Prostate gland (tissue), 2 donors: ENCODE results near the gene SPOCK1. TPM values are rescaled to one million over a fixed set of nuclear protein-coding genes. Genes with fewer than 3 reads are reported as not detected.

Experiments used
- DNase-seq: peaks from one replicate; pipeline ENCODE4 v3.0.0-alpha.2; 2019; ENCODE audit warnings: low spot score
- H3K27ac ChIP-seq, 2 donors: fragments of 200-600 bp; sonication (generic); 2 replicates each; pipeline ENCODE4 v1.5.1; 2017 to 2019
- H3K27me3 ChIP-seq: fragments of 200-600 bp; sonication (generic); replicated peaks from 2 replicates; pipeline ENCODE4 v1.5.1; 2019; ENCODE audit not compliant: insufficient read depth
- H3K36me3 ChIP-seq, 2 donors: fragments of 200-600 bp; sonication (generic); 1 replicate in 1 of 2; 2 replicates in 1 of 2; pipeline versions ENCODE4 v1.5.1 to v1.8.1; 2017 to 2019
- H3K4me1 ChIP-seq: fragments of 200-600 bp; sonication (generic); replicated peaks from 2 replicates; pipeline ENCODE4 v1.5.1; 2019
- H3K4me3 ChIP-seq, 2 donors: fragments of 200-600 bp; sonication (generic); 2 replicates each; pipeline ENCODE4 v1.5.1; 2017 to 2019
- H3K9me3 ChIP-seq: fragments of 200-600 bp; sonication (generic); 2 replicates; pipeline ENCODE4 v1.5.1; 2017
- POLR2A ChIP-seq: fragments of 450-650 bp; IDR thresholded peaks from one replicate; pipeline ENCODE4 v1.6.1; 2016; ENCODE audit warnings: antibody characterized with exemption, mild to moderate bottlenecking
- POLR2AphosphoS5 ChIP-seq: sonication (generic); formaldehyde crosslinking; IDR thresholded peaks from one replicate; pipeline ENCODE4 v1.6.1; 2017; ENCODE audit warnings: antibody characterized with exemption
- WGBS: methylation state at CpG from one replicate; pipeline ENCODE4 v1.1.5; 2018; 5-methylcytosine and 5-hydroxymethylcytosine counted together
- intact Hi-C: fragments of 100-400 bp; cut with DNase I; formaldehyde crosslinking; loops from one replicate; pipeline ENCODE4 v1.14.2; 2022
- total RNA-seq, 2 donors: library from RNA; depleted of rRNA; stranded (reverse); fragments of >200 nt; gene quantifications; one replicate each; pipeline ENCODE4 v1.1.0, GENCODE V29; 2016
- TF ChIP-seq, protein P1 (sequence below), 4 experiments: fragments of 200-600 bp in 2 of 4; fragments of 450-650 bp in 2 of 4; sonication (generic) in 2 of 4; IDR thresholded peaks; 1 replicate in 3 of 4; 2 replicates in 1 of 4; pipeline ENCODE4 v1.5.1; 2016 to 2019; ENCODE audit warnings: antibody characterized with exemption in 4 of 4, mild to moderate bottlenecking in 2 of 4, moderate library complexity in 2 of 4

The SPOCK1 gene
- total RNA-seq, 2 donors from 2014 or later, result 89.4 to 92.9 TPM

DNA sequence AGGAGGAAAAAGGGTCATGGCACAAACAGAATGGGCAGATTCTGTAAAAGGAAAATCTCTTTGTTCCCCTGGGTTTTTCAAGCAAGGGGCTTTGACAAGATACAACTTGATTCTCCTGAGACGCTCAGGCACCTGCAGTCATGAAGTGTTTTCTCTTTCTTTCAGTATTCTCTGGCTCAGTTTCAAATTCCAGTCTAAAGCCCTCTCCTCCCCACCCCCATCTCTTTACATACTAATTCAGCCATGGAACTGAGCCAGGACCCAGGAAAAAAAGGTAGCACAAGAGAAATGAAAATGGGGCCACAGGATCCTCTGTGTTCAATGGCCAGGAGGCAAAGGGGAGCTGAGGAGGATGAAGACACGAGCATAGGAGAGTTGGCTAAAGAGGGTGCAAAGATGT is 408.4 kb downstream of the SPOCK1 start:
- no peak for DNase-seq
- H3K27me3 ChIP-seq, result no peaks in the 10 kb centered on the region
- no peaks in the 10 kb centered on the region for H3K4me1 ChIP-seq
- intact Hi-C loops, result no loop called here
- WGBS, result 44% methylated on average over 2 of the region's 2 CpGs
- no peaks in the 10 kb centered on the region for H3K36me3 ChIP-seq
- no peaks in the 10 kb centered on the region for H3K9me3 ChIP-seq
- no peak overlapping the region for H3K27ac ChIP-seq
- H3K4me3 ChIP-seq, result no peak overlapping the region
- TF ChIP-seq, protein P1, sequence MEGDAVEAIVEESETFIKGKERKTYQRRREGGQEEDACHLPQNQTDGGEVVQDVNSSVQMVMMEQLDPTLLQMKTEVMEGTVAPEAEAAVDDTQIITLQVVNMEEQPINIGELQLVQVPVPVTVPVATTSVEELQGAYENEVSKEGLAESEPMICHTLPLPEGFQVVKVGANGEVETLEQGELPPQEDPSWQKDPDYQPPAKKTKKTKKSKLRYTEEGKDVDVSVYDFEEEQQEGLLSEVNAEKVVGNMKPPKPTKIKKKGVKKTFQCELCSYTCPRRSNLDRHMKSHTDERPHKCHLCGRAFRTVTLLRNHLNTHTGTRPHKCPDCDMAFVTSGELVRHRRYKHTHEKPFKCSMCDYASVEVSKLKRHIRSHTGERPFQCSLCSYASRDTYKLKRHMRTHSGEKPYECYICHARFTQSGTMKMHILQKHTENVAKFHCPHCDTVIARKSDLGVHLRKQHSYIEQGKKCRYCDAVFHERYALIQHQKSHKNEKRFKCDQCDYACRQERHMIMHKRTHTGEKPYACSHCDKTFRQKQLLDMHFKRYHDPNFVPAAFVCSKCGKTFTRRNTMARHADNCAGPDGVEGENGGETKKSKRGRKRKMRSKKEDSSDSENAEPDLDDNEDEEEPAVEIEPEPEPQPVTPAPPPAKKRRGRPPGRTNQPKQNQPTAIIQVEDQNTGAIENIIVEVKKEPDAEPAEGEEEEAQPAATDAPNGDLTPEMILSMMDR (IDR thresholded peaks at IDR 0.05), result no peak
- TF ChIP-seq POLR2AphosphoS5, result no peak

DNA sequence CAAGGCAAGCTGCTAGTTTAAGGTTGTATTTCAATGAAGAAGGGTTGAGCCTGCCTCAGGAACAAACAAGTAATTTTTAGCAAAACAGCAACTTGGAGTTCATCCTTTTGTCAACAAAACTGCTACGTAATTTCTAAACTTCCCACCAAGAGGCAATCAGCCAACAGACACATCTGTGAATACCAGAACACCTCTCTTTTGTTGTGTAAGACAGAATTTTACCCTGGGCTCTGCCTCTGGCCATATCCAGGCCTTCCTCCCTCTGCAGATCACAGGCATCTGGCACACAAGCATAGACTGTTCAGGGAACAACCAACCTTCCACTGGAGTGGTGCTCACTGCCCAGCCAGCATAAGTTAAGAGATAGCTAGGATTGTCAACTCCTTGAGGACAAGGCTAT is 409.0 kb downstream of the SPOCK1 start:
- H3K4me1 ChIP-seq, result no peaks in the 10 kb centered on the region
- TF ChIP-seq, protein P1 (IDR thresholded peaks at IDR 0.05), result no peak
- TF ChIP-seq POLR2AphosphoS5 (no peak), POLR2A (no peak)
- 52% methylated on average over 1 of the region's 1 CpG for WGBS
- no peak for DNase-seq
- no peaks in the 10 kb centered on the region for H3K36me3 ChIP-seq
- no peaks in the 10 kb centered on the region for H3K27me3 ChIP-seq
- no peak overlapping the region for H3K4me3 ChIP-seq
- H3K27ac ChIP-seq, result no peak overlapping the region
- no peaks in the 10 kb centered on the region for H3K9me3 ChIP-seq
- intact Hi-C loops, result no loop called here

DNA sequence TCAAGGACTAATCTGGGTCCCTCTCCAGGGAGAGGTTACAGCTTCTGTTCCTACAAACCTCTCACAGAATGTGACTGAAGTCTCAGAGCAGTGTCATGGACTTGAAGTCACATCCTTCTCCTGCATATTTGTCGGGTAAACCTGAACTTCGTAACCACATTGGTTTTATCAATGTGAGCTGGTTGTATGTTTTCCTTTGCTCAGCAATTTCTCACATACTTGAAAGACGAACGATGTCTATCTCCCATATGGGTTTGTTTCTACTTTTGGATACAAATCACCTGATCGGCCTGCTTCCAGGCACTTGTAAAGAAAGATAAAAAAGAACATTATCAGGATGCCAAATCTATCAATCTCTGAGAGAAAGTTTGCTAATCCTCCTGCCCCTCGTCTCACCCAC is 411.0 kb downstream of the SPOCK1 start:
- H3K4me1 ChIP-seq, result no peaks in the 10 kb centered on the region
- no peak overlapping the region for H3K4me3 ChIP-seq
- H3K9me3 ChIP-seq, result no peaks in the 10 kb centered on the region
- no peaks in the 10 kb centered on the region for H3K36me3 ChIP-seq
- intact Hi-C loops, result no loop called here
- H3K27ac ChIP-seq, result no peak overlapping the region
- H3K27me3 ChIP-seq, result no peaks in the 10 kb centered on the region
- no peak for TF ChIP-seq POLR2A
- 77% methylated on average over 6 of the region's 6 CpGs for WGBS
- no peak for DNase-seq

DNA sequence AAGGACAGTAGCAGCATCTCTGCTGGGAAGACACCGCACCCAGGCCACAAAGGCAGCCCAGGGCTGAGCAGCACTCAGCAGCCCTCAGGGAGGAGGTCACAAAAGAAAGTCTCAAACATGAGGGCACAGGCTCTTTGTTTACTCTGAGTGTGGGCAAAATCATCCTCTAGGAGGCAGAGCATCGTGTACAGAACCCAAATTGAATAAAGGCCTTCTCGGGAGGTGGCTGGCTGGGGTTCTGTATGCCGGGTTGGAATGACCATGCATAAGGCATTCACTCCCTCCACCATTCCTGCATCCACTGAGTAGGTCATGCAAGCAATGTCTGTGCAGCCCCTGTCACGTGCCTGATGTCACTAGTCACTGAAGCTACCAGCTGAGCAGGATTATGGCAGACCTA is 412.8 kb downstream of the SPOCK1 start:
- H3K36me3 ChIP-seq, result no peaks in the 10 kb centered on the region
- no peaks in the 10 kb centered on the region for H3K9me3 ChIP-seq
- H3K27ac ChIP-seq, result no peak overlapping the region
- H3K4me3 ChIP-seq, result no peak overlapping the region
- intact Hi-C loops, result no loop called here
- 81% methylated on average over 5 of the region's 5 CpGs for WGBS
- H3K27me3 ChIP-seq, result no peaks in the 10 kb centered on the region
- no peak for TF ChIP-seq POLR2AphosphoS5
- TF ChIP-seq POLR2A, result no peak
- TF ChIP-seq, protein P1 (IDR thresholded peaks at IDR 0.05), result no peak
- no peaks in the 10 kb centered on the region for H3K4me1 ChIP-seq
- no peak for DNase-seq

DNA sequence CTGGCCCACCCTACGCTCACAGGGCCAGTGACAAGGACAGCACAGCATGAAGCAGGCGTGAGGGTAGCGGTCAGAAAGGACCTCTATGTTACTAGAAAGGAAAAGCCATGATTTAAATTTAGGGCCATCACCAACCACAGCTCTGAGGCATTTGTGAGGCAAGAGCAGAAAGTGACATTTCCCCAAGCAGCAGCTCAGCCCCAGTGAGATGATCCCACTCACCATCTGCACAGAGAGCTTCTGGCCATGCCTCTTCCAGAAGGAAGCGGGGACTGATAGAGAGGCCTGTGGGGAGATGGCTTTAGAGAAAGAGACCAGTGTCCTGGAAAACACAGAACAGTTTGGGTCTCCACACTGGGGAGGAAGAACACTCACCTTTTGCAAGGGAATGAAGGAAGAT is 413.9 kb downstream of the SPOCK1 start:
- H3K9me3 ChIP-seq, result no peaks in the 10 kb centered on the region
- H3K27me3 ChIP-seq, result no peaks in the 10 kb centered on the region
- 84% methylated on average over 4 of the region's 4 CpGs for WGBS
- intact Hi-C loops, result no loop called here
- no peak overlapping the region for H3K27ac ChIP-seq
- H3K36me3 ChIP-seq, result no peaks in the 10 kb centered on the region
- DNase-seq, result no peak
- TF ChIP-seq POLR2A (no peak), POLR2AphosphoS5 (no peak)
- TF ChIP-seq, protein P1 (IDR thresholded peaks at IDR 0.05), result no peak
- no peaks in the 10 kb centered on the region for H3K4me1 ChIP-seq
- no peak overlapping the region for H3K4me3 ChIP-seq
